B cell (primary cell): ENCODE data around the gene DLG2. TPM values are rescaled to one million over a fixed set of nuclear protein-coding genes. Genes with fewer than 3 reads are reported as not detected.

ENCODE experiments used
- ATAC-seq: fragments of 200-7000 bp; cut with Tn5 transposase; one replicate; pipeline ENCODE4 v1.10.0; 2021; ENCODE audit warnings: low read depth, mild to moderate bottlenecking, moderate number of reproducible peaks, moderate library complexity
- CTCF ChIA-PET: fragments of 350-600 bp; sonication (Branson Sonifier 250); formaldehyde crosslinking; loops from one replicate; lab custom pipeline; 2021; ENCODE audit warnings: antibody characterized with exemption, inconsistent platforms; lab: Charles Lee
- POLR2A ChIA-PET: fragments of 350-600 bp; sonication (Branson Sonifier 250); formaldehyde crosslinking; loops from one replicate; lab custom pipeline; 2021; ENCODE audit warnings: antibody characterized with exemption; lab: Charles Lee
- DNase-seq: peaks from one replicate; pipeline ENCODE4 v3.0.0; 2013
- H2AFZ ChIP-seq: 2 replicates; pipeline ENCODE4 v1.6.1; 2012; ENCODE audit warnings: mild to moderate bottlenecking, low read depth, low read length; ENCODE audit not compliant: insufficient read depth, poor library complexity, severe bottlenecking
- H3K27ac ChIP-seq, 2 donors: 1 replicate in 1 of 2; 2 replicates in 1 of 2; pipeline ENCODE4 v1.5.1; 2012 to 2013; ENCODE audit warnings: low read length in 2 of 2, mild to moderate bottlenecking in 2 of 2, moderate library complexity in 1 of 2
- H3K27me3 ChIP-seq, 4 experiments: fragments of 200-600 bp in 1 of 4; sonication (generic) in 1 of 4; replicated peaks in 1 of 4; 1 replicate in 2 of 4; 2 replicates in 2 of 4; pipeline versions ENCODE4 v1.6.1 to v1.7.0; 2013 to 2016; ENCODE audit warnings: low read length in 3 of 4, mild to moderate bottlenecking in 2 of 4, mixed read lengths in 1 of 4, moderate library complexity in 1 of 4; ENCODE audit not compliant: insufficient read depth in 4 of 4, control insufficient read depth in 3 of 4; ENCODE audit errors: control extremely low read depth in 1 of 4
- H3K36me3 ChIP-seq, 2 experiments: replicated peaks in 1 of 2; 1 replicate in 1 of 2; 2 replicates in 1 of 2; pipeline versions ENCODE4 v1.6.1 to v1.7.1; 2013; ENCODE audit warnings: low read length in 1 of 2; ENCODE audit not compliant: insufficient read depth in 2 of 2, control insufficient read depth in 1 of 2; ENCODE audit errors: control extremely low read depth in 1 of 2, extremely low read depth in 1 of 2
- H3K4me1 ChIP-seq, 2 donors: fragments of 200-600 bp in 1 of 2; sonication (generic) in 1 of 2; 1 replicate in 1 of 2; 2 replicates in 1 of 2; pipeline versions ENCODE4 v1.5.1 to v1.6.1; 2013 to 2017; ENCODE audit warnings: low read length in 2 of 2; ENCODE audit not compliant: control insufficient read depth in 2 of 2, insufficient read depth in 2 of 2
- H3K4me2 ChIP-seq: replicated peaks from 2 replicates; pipeline ENCODE3; 2012; ENCODE audit warnings: mild to moderate bottlenecking, low read depth, low read length; ENCODE audit not compliant: poor library complexity, severe bottlenecking
- H3K4me3 ChIP-seq, 5 experiments: fragments of 200-600 bp in 1 of 5; sonication (generic) in 1 of 5; 1 replicate in 3 of 5; 2 replicates in 2 of 5; pipeline versions ENCODE4 v1.5.1 to v1.7.0; 2011 to 2016; ENCODE audit warnings: low read length in 4 of 5, mild to moderate bottlenecking in 4 of 5, low read depth in 2 of 5, control low read depth in 1 of 5, moderate library complexity in 1 of 5; ENCODE audit not compliant: insufficient read depth in 1 of 5; ENCODE audit errors: control extremely low read depth in 1 of 5, extremely low read depth in 1 of 5
- H3K79me2 ChIP-seq: fragments of 200-600 bp; sonication (generic); one replicate; pipeline ENCODE4 v1.6.0; 2016; ENCODE audit warnings: low read length; ENCODE audit not compliant: control insufficient read depth, insufficient read depth
- H3K9ac ChIP-seq: fragments of 200-600 bp; sonication (generic); 2 replicates; pipeline ENCODE4 v1.6.1; 2017; ENCODE audit warnings: mild to moderate bottlenecking, low read length, moderate library complexity
- H3K9me3 ChIP-seq, 3 donors: one replicate each; pipeline versions ENCODE4 v1.6.1 to v1.7.1; 2013; ENCODE audit warnings: low read length in 2 of 3; ENCODE audit not compliant: control insufficient read depth in 2 of 3, insufficient read depth in 1 of 3; ENCODE audit errors: control extremely low read depth in 1 of 3
- H4K20me1 ChIP-seq: 2 replicates; pipeline ENCODE4 v1.6.0; 2012; ENCODE audit warnings: mild to moderate bottlenecking, low read length; ENCODE audit not compliant: insufficient read depth, control insufficient read depth, poor library complexity, severe bottlenecking
- H3K27ac Mint-ChIP-seq: one replicate; pipeline ENCODE4 v1.8.0; 2021; ENCODE audit warnings: mixed read lengths
- H3K27me3 Mint-ChIP-seq: one replicate; pipeline ENCODE4 v1.8.0; 2021; ENCODE audit warnings: mixed read lengths
- H3K4me1 Mint-ChIP-seq: one replicate; pipeline ENCODE4 v1.8.0; 2021; ENCODE audit warnings: mixed read lengths
- H3K4me3 Mint-ChIP-seq: one replicate; pipeline ENCODE4 v1.8.0; 2021; ENCODE audit warnings: mixed read lengths
- H3K9me3 Mint-ChIP-seq: one replicate; pipeline ENCODE4 v1.8.0; 2022; ENCODE audit warnings: mixed read lengths; ENCODE audit not compliant: insufficient read depth
- EZH2 ChIP-seq: IDR thresholded peaks from 2 replicates; pipeline ENCODE4 v1.6.1; 2012; ENCODE audit warnings: borderline replicate concordance, low read depth, mild to moderate bottlenecking, moderate library complexity, low read length; ENCODE audit not compliant: insufficient read depth, poor library complexity, severe bottlenecking
- WGBS: methylation state at CpG from one replicate; pipeline ENCODE4 v1.1.5; 2013; ENCODE audit warnings: missing lambda C conversion rate; ENCODE audit not compliant: insufficient coverage; 5-methylcytosine and 5-hydroxymethylcytosine counted together
- intact Hi-C: fragments of 100-400 bp; cut with micrococcal nuclease; formaldehyde crosslinking; loops from one replicate; pipeline ENCODE4 v1.10.0; 2022
- polyA plus RNA-seq: library from polyadenylated mRNA; depleted of rRNA; stranded (reverse); fragments of >200 nt; gene quantifications from 2 replicates; pipeline ENCODE4 v1.2.3, GENCODE V29; 2012
- total RNA-seq, 2 donors: library from RNA; stranded (reverse); fragments of 120-200 nt in 1 of 2; gene quantifications; 1 replicate in 1 of 2; 2 replicates in 1 of 2; pipeline versions ENCODE4 v1.2.3 to v1.2.4, GENCODE V29; 2013 to 2022
- TF ChIP-seq, protein P1 (sequence below): fragments of 200-600 bp; IDR thresholded peaks from one replicate; pipeline ENCODE4 v1.8.0; 2022; ENCODE audit warnings: antibody characterized with exemption, mild to moderate bottlenecking

The DLG2 gene
- total and polyA plus RNA-seq, 2 donors (not counting 1 experiment from before 2014, with no cell fraction given): 0.54 to 5.4 TPM

DNA sequence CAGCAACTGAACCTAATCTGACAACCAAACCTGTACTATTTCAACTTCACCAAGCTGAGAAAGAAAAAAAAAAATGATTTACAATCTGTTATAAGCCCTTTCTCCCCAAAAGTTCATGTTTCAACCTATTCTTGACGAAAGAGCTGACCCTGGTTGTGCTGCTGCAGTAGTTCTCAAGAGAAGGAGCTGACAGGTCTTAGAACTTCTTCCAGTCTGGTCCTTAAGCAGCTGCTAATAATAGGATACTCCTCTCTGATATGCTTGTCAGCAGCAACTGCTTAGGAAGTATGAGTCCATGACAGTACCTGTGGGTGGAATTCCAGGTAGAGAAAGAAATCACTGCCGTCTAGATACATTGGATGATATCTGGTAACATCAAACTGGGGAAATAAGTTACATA is 1605.9 kb downstream of the DLG2 start:
- H3K27me3 Mint-ChIP-seq: no peaks in the 10 kb centered on the region
- DNase-seq (no peak), ATAC-seq (no peak)
- H3K9me3 Mint-ChIP-seq: no peaks in the 10 kb centered on the region
- WGBS: no CpG with 5 or more reads among the region's 2 CpGs
- ChIA-PET POLR2A (no interaction called here), CTCF (no interaction called here)
- Histone ChIP-seq H3K9me3 (no peaks in the 10 kb centered on the region), H4K20me1 (no peaks in the 10 kb centered on the region), H3K4me3 (no peak overlapping the region), H3K36me3 (no peaks in the 10 kb centered on the region), H3K9ac (no peak overlapping the region), H3K4me2 (no peak overlapping the region), H3K79me2 (no peaks in the 10 kb centered on the region), H3K4me1 (no peaks in the 10 kb centered on the region), H3K27me3 (no peaks in the 10 kb centered on the region), H2AFZ (no peak overlapping the region), H3K27ac (no peak overlapping the region)
- H3K4me3 Mint-ChIP-seq: no peak overlapping the region
- H3K27ac Mint-ChIP-seq: no peak overlapping the region
- intact Hi-C loops: no loop called here
- no peaks in the 10 kb centered on the region for H3K4me1 Mint-ChIP-seq
- no peak for TF ChIP-seq EZH2

DNA sequence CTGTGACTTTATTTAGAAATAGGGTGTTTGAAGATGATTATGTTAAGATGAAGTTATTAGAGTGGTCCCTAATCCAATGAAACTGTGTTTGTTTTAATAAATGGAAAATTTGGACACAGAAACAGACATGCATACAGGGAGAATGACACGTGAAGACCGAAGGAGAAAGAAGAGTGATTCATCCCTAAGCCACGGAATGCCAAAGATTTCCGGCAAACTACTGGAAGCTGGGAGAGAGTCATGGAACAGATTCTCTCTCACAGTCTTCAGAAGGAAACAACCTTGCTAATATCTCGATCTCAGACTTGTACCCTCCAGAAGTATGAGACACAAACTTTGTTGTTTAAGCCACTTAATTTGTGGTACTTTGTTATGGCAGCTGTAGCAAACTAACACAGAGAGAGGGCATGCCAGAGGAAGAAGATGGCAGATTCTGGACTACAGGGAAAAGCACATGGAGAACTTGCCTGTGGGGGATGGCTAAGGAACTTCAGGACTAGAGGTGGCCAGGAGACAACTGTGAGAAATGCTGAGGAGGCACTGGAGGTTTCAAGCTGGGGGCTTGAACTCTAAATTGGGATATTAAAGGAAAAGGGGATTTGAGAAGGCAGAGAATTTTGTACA is 1607.5 kb downstream of the DLG2 start:
- Histone ChIP-seq H3K27me3 (no peaks in the 10 kb centered on the region), H3K36me3 (no peaks in the 10 kb centered on the region), H3K9me3 (no peaks in the 10 kb centered on the region), H3K27ac (no peak overlapping the region), H3K4me3 (no peak overlapping the region), H4K20me1 (no peaks in the 10 kb centered on the region), H3K79me2 (no peaks in the 10 kb centered on the region), H3K9ac (no peak overlapping the region), H3K4me2 (no peak overlapping the region), H2AFZ (no peak overlapping the region), H3K4me1 (no peaks in the 10 kb centered on the region)
- 97% methylated on average over 4 of the region's 5 CpGs for WGBS
- DNase-seq (no peak), ATAC-seq (no peak)
- no peak overlapping the region for H3K4me3 Mint-ChIP-seq
- POLR2A ChIA-PET: no interaction called here
- H3K27ac Mint-ChIP-seq: no peak overlapping the region
- CTCF ChIA-PET: no interaction called here
- H3K27me3 Mint-ChIP-seq: no peaks in the 10 kb centered on the region
- no peaks in the 10 kb centered on the region for H3K9me3 Mint-ChIP-seq
- H3K4me1 Mint-ChIP-seq: no peaks in the 10 kb centered on the region
- no peak for TF ChIP-seq EZH2
- TF ChIP-seq, protein P1, sequence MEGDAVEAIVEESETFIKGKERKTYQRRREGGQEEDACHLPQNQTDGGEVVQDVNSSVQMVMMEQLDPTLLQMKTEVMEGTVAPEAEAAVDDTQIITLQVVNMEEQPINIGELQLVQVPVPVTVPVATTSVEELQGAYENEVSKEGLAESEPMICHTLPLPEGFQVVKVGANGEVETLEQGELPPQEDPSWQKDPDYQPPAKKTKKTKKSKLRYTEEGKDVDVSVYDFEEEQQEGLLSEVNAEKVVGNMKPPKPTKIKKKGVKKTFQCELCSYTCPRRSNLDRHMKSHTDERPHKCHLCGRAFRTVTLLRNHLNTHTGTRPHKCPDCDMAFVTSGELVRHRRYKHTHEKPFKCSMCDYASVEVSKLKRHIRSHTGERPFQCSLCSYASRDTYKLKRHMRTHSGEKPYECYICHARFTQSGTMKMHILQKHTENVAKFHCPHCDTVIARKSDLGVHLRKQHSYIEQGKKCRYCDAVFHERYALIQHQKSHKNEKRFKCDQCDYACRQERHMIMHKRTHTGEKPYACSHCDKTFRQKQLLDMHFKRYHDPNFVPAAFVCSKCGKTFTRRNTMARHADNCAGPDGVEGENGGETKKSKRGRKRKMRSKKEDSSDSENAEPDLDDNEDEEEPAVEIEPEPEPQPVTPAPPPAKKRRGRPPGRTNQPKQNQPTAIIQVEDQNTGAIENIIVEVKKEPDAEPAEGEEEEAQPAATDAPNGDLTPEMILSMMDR: no peak
- intact Hi-C loops: no loop called here
